Spleen (tissue), 11 donors: ENCODE results near the gene MAMDC4. TPM values are rescaled to one million over a fixed set of nuclear protein-coding genes. Genes with fewer than 3 reads are reported as not detected.
A peak's percentile ranks its signal among the peaks of the same experiment; 100 is the strongest.

Source experiments
- DNase-seq: peaks from one replicate; pipeline ENCODE4 v3.0.0-alpha.2; 2020
- H3K27ac ChIP-seq, 8 donors: fragments of 200-600 bp; sonication (generic) in 7 of 8; 1 replicate in 4 of 8; 2 replicates in 4 of 8; pipeline versions ENCODE4 v1.5.0 to v1.8.0; 2016 to 2021; ENCODE audit warnings: inconsistent platforms in 4 of 8, mild to moderate bottlenecking in 4 of 8, moderate library complexity in 1 of 8
- H3K27me3 ChIP-seq, 7 donors: fragments of 200-600 bp; sonication (generic) in 6 of 7; replicated peaks in 1 of 7; 1 replicate in 4 of 7; 2 replicates in 3 of 7; pipeline versions ENCODE4 v1.5.0 to v1.8.0; 2016 to 2021; ENCODE audit warnings: inconsistent platforms in 3 of 7, mild to moderate bottlenecking in 1 of 7
- H3K36me3 ChIP-seq, 6 donors: fragments of 200-600 bp; sonication (generic) in 5 of 6; 1 replicate in 4 of 6; 2 replicates in 2 of 6; pipeline versions ENCODE4 v1.5.0 to v1.8.0; 2016 to 2021; ENCODE audit warnings: inconsistent platforms in 2 of 6
- H3K4me1 ChIP-seq, 6 donors: fragments of 200-600 bp; sonication (generic) in 5 of 6; 1 replicate in 3 of 6; 2 replicates in 3 of 6; pipeline versions ENCODE4 v1.5.0 to v1.8.0; 2016 to 2021; ENCODE audit warnings: inconsistent platforms in 3 of 6
- H3K4me3 ChIP-seq, 8 donors: fragments of 200-600 bp; sonication (generic) in 7 of 8; 1 replicate in 4 of 8; 2 replicates in 4 of 8; pipeline versions ENCODE4 v1.5.0 to v1.8.0; 2016 to 2021; ENCODE audit warnings: inconsistent platforms in 4 of 8, mild to moderate bottlenecking in 4 of 8, moderate library complexity in 2 of 8
- H3K9me3 ChIP-seq, 8 donors: fragments of 200-600 bp; sonication (generic) in 7 of 8; 1 replicate in 4 of 8; 2 replicates in 4 of 8; pipeline versions ENCODE4 v1.5.0 to v1.8.0; 2016 to 2021; ENCODE audit warnings: inconsistent platforms in 4 of 8
- POLR2A ChIP-seq, 3 donors: fragments of 450-650 bp; IDR thresholded peaks; one replicate each; pipeline ENCODE4 v1.5.1; 2017; ENCODE audit warnings: antibody characterized with exemption in 3 of 3, mild to moderate bottlenecking in 1 of 3
- POLR2AphosphoS5 ChIP-seq, 3 donors: sonication (generic); formaldehyde crosslinking; IDR thresholded peaks; one replicate each; pipeline ENCODE4 v1.5.1; 2017; ENCODE audit warnings: antibody characterized with exemption in 3 of 3
- WGBS, 5 donors: extraction: QIAGEN DNeasy Blood & Tissue Kit in 3 of 5; methylation state at CpG; one replicate each; pipeline versions ENCODE4 v1.1.5 to v1.1.7; 2013 to 2018; 5-methylcytosine and 5-hydroxymethylcytosine counted together
- intact Hi-C: fragments of 100-400 bp; cut with DNase I; formaldehyde crosslinking; loops from one replicate; pipeline ENCODE4 v1.15.0; 2023; ENCODE audit warnings: low total_unique reads
- polyA plus RNA-seq, 3 donors: library from polyadenylated mRNA; stranded (reverse); fragments of 200-250 nt; gene quantifications; one replicate each; pipeline ENCODE4 v1.2.1, GENCODE V29; 2013
- total RNA-seq, 7 donors: library from RNA; depleted of rRNA in 3 of 7; stranded (reverse); fragments of >200 nt in 3 of 7; fragmentation: NEBNext Ultra II Directional in 4 of 7; extraction: Animal tissue kit (Norgen Biotek cat#: 25700) in 4 of 7; gene quantifications; one replicate each; pipeline versions ENCODE4 v1.1.0 to v1.2.1, GENCODE V29; 2016 to 2021
- TF ChIP-seq, protein P1 (sequence below), 11 experiments: fragments of 200-600 bp in 7 of 11; fragments of 450-650 bp in 4 of 11; sonication (generic) in 4 of 11; IDR thresholded peaks in 8 of 11; conservative IDR thresholded peaks in 3 of 11; 1 replicate in 7 of 11; 2 replicates in 4 of 11; pipeline versions ENCODE4 v1.4.0 to v1.8.0; 2016 to 2021; ENCODE audit warnings: antibody characterized with exemption in 11 of 11, inconsistent platforms in 4 of 11, mild to moderate bottlenecking in 1 of 11
- donor health status: healthy with polysubstance abuse.
- donor health status: DM: no; HTN: no; CAD: no; lungs with moderate emphysema.
- donor health status: DM: no; HTN: no; CAD: no.
- donor health status: Bipolar disorder and iron deficiency.
- donor health status: healthy.
- donor health status: DM: no; HTN: no; CAD: no.
- donor health status: DM: yes; HTN: yes; CAD: no.

The MAMDC4 gene
- total and polyA plus RNA-seq, 10 donors = 4.9 to 32.0 (median 12.0) TPM

- peak; percentile 87 for DNase-seq
These were observed 50.2 kb downstream of the MAMDC4 start for GRCh38 chr9:136902259-136902821.

DNA sequence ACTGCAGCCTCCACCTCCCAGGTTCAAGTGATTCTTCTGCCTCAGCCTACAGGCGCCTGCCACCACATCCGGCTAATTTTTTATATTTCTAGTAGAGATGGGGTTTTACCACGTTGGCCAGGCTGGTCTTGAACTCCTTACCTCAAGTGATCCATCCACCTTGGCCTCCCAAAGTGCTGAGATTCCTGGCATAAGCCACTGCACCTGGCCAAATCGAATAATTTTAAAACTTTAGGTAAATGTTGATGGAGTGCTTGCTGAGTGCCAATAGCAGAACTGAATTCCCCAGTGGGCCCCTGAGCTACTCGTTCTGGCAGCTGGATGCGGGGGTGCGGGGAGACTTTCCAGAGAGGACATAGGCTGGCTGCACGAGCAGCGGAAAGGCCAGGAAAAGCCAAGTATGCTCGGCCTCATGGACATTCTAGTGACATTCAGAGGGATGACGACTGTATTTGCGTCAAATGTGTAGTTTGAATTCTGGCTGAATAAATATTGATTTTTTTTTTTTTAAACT, 51.0 kb downstream of the MAMDC4 start:
- peak overlapping the region; percentile 67 to 92 (median 82) for H3K27ac ChIP-seq
- WGBS, 5 donors = 51 to 79% (median 68%) methylated on average over 12 of the region's 12 CpGs

More at GRCh38 chr9:136902259-136902821, 50.2 kb downstream of the MAMDC4 start:
- Histone ChIP-seq H3K27me3 (no peaks in the 10 kb centered on the region), H3K4me1 (peaks cover 34 to 76% (median 52%) of the 10 kb centered on the region in 6 donors), H3K27ac (peak overlapping the region; percentile 67 to 92 (median 82)), H3K4me3 (peak overlapping the region in 3 of 8 donors; percentile 12 to 47 (median 13)), H3K9me3 (no peaks in the 10 kb centered on the region), H3K36me3 (peaks cover 0 to 93% (median 41%) of the 10 kb centered on the region in 6 donors)
- TF ChIP-seq POLR2A (IDR thresholded peaks at IDR 0.05) = peak in 1 of 3 donors; percentile 35
- TF ChIP-seq, protein P1, sequence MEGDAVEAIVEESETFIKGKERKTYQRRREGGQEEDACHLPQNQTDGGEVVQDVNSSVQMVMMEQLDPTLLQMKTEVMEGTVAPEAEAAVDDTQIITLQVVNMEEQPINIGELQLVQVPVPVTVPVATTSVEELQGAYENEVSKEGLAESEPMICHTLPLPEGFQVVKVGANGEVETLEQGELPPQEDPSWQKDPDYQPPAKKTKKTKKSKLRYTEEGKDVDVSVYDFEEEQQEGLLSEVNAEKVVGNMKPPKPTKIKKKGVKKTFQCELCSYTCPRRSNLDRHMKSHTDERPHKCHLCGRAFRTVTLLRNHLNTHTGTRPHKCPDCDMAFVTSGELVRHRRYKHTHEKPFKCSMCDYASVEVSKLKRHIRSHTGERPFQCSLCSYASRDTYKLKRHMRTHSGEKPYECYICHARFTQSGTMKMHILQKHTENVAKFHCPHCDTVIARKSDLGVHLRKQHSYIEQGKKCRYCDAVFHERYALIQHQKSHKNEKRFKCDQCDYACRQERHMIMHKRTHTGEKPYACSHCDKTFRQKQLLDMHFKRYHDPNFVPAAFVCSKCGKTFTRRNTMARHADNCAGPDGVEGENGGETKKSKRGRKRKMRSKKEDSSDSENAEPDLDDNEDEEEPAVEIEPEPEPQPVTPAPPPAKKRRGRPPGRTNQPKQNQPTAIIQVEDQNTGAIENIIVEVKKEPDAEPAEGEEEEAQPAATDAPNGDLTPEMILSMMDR (IDR thresholded peaks at IDR 0.05 in 8 of 11, conservative IDR thresholded peaks at IDR 0.05 in 3 of 11) = no peak
- TF ChIP-seq POLR2AphosphoS5 (IDR thresholded peaks at IDR 0.05) = peak; percentile 55 to 65 (median 56)
- 31 to 52% (median 39%) methylated on average over 9 to 15 of the region's 15 CpGs for WGBS, 5 donors
- intact Hi-C loops = no loop called here

DNA sequence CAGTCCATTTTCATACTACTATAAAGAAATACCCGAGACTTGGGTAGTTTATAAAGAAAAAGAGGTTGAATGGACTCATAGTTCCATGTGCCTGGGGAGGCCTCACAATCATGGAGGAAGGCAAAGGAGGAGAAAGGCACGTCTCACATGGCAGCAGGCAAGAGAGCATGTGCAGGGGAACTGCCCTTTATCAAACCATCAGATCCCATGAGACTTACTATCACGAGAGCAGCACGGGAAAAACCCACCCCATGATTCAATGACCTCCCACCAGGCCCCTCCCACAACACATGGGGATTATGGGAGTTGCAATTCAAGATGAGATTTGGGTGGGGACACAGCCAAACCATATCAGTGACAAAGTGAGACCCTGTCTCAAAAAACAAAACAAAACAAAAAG, 54.1 kb downstream of the MAMDC4 start:
- 63 to 78% (median 68%) methylated on average over 4 of the region's 4 CpGs for WGBS, 5 donors
- H3K36me3 ChIP-seq = peaks cover 0 to 98% (median 48%) of the 10 kb centered on the region in 6 donors
- intact Hi-C loops = no loop called here
- no peaks in the 10 kb centered on the region for H3K9me3 ChIP-seq
- peak overlapping the region in 3 of 8 donors; percentile 23 to 92 (median 87) for H3K27ac ChIP-seq
- DNase-seq = no peak
- no peaks in the 10 kb centered on the region for H3K27me3 ChIP-seq
- TF ChIP-seq POLR2AphosphoS5 (IDR thresholded peaks at IDR 0.05) (no peak), POLR2A (IDR thresholded peaks at IDR 0.05) (no peak)
- TF ChIP-seq, protein P1 (IDR thresholded peaks at IDR 0.05 in 8 of 11, conservative IDR thresholded peaks at IDR 0.05 in 3 of 11) = no peak
- no peak overlapping the region for H3K4me3 ChIP-seq
- peaks cover 27 to 48% (median 36%) of the 10 kb centered on the region in 6 donors for H3K4me1 ChIP-seq

More for the DNA sequence above, 51.0 kb downstream of the MAMDC4 start:
- peaks cover 0 to 98% (median 47%) of the 10 kb centered on the region in 6 donors for H3K36me3 ChIP-seq
- H3K27me3 ChIP-seq = no peaks in the 10 kb centered on the region
- H3K9me3 ChIP-seq = no peaks in the 10 kb centered on the region
- no peak overlapping the region for H3K4me3 ChIP-seq
- intact Hi-C loops = no loop called here
- DNase-seq = peak; percentile 72
- H3K4me1 ChIP-seq = peaks cover 34 to 70% (median 50%) of the 10 kb centered on the region in 6 donors
- TF ChIP-seq POLR2AphosphoS5 (IDR thresholded peaks at IDR 0.05) (peak in 2 of 3 donors; percentile 45 to 47), POLR2A (IDR thresholded peaks at IDR 0.05) (no peak)
- TF ChIP-seq, protein P1 (IDR thresholded peaks at IDR 0.05 in 8 of 11, conservative IDR thresholded peaks at IDR 0.05 in 3 of 11) = no peak
